Natural killer cell (primary cell): ENCODE measurements around the gene ELOVL3. TPM values are rescaled to one million over a fixed set of nuclear protein-coding genes. Genes with fewer than 3 reads are reported as not detected.
"Not testable (repeated sequence)": the region's sequence is repeated elsewhere in the genome, so short reads cannot be mapped to it uniquely, and the experiment has no call there.

Experiments
- ATAC-seq, 3 donors: fragments of 150-1000 bp in 2 of 3; fragments of 200-7000 bp in 1 of 3; cut with Tn5 transposase; 1 replicate in 1 of 3; 2 replicates in 2 of 3; pipeline ENCODE4 v1.10.0; 2021; ENCODE audit warnings: mild to moderate bottlenecking in 2 of 3, moderate library complexity in 2 of 3
- DNase-seq, 2 donors: peaks; one replicate each; pipeline versions ENCODE4 v3.0.0 to v3.0.0-alpha.2; 2013 to 2021; ENCODE audit warnings: mixed read lengths in 1 of 2
- H3K27ac ChIP-seq: one replicate; pipeline ENCODE4 v1.5.1; 2013; ENCODE audit warnings: mild to moderate bottlenecking, low read length
- H3K27me3 ChIP-seq: one replicate; pipeline ENCODE4 v1.6.1; 2013; ENCODE audit warnings: low read length; ENCODE audit not compliant: control insufficient read depth, insufficient read depth
- H3K36me3 ChIP-seq: one replicate; pipeline ENCODE4 v1.6.1; 2013; ENCODE audit warnings: low read length; ENCODE audit not compliant: control insufficient read depth, insufficient read depth
- H3K4me1 ChIP-seq: one replicate; pipeline ENCODE4 v1.6.1; 2013; ENCODE audit warnings: low read length; ENCODE audit not compliant: control insufficient read depth, insufficient read depth
- H3K4me3 ChIP-seq: one replicate; pipeline ENCODE4 v1.5.1; 2013; ENCODE audit warnings: low read length
- H3K9me3 ChIP-seq: one replicate; pipeline ENCODE4 v1.6.1; 2013; ENCODE audit warnings: low read length; ENCODE audit not compliant: control insufficient read depth, insufficient read depth
- H3K27ac Mint-ChIP-seq, 2 donors: one replicate each; pipeline ENCODE4 v1.8.0; 2022; ENCODE audit warnings: mild to moderate bottlenecking in 2 of 2, mixed read lengths in 2 of 2, moderate library complexity in 1 of 2
- H3K27me3 Mint-ChIP-seq, 2 donors: one replicate each; pipeline ENCODE4 v1.8.0; 2022; ENCODE audit warnings: low read depth in 2 of 2, mixed read lengths in 2 of 2
- H3K36me3 Mint-ChIP-seq: one replicate; pipeline ENCODE4 v1.8.0; 2022; ENCODE audit warnings: mixed read lengths
- H3K4me1 Mint-ChIP-seq, 2 donors: one replicate each; pipeline ENCODE4 v1.8.0; 2022; ENCODE audit warnings: mixed read lengths in 2 of 2
- H3K4me3 Mint-ChIP-seq: one replicate; pipeline ENCODE4 v1.8.0; 2022; ENCODE audit warnings: mild to moderate bottlenecking, moderate library complexity, mixed read lengths
- H3K9me3 Mint-ChIP-seq, 2 donors: one replicate each; pipeline ENCODE4 v1.8.0; 2022; ENCODE audit warnings: mixed read lengths in 2 of 2
- whole genome bisulfite sequencing: methylation state at CpG from one replicate; pipeline ENCODE4 v1.1.7; 2013; ENCODE audit warnings: missing lambda C conversion rate; ENCODE audit not compliant: insufficient coverage; 5-methylcytosine and 5-hydroxymethylcytosine counted together
- intact Hi-C: fragments of 100-400 bp; cut with micrococcal nuclease; formaldehyde crosslinking; loops from one replicate; pipeline ENCODE4 v1.14.2; 2022
- total RNA-seq, 4 donors: library from RNA; stranded (reverse); fragments of 120-200 nt in 1 of 4; gene quantifications; one replicate each; pipeline versions ENCODE4 v1.2.3 to v1.2.4, GENCODE V29; 2013 to 2022
- TF ChIP-seq, protein P1 (sequence below): fragments of 200-600 bp; IDR thresholded peaks from one replicate; pipeline ENCODE4 v1.8.0; 2022; ENCODE audit warnings: antibody characterized with exemption

Gene ELOVL3
- total RNA-seq, 3 donors from 2014 or later (not counting 1 experiment from before 2014, with no cell fraction given): not detected

DNA sequence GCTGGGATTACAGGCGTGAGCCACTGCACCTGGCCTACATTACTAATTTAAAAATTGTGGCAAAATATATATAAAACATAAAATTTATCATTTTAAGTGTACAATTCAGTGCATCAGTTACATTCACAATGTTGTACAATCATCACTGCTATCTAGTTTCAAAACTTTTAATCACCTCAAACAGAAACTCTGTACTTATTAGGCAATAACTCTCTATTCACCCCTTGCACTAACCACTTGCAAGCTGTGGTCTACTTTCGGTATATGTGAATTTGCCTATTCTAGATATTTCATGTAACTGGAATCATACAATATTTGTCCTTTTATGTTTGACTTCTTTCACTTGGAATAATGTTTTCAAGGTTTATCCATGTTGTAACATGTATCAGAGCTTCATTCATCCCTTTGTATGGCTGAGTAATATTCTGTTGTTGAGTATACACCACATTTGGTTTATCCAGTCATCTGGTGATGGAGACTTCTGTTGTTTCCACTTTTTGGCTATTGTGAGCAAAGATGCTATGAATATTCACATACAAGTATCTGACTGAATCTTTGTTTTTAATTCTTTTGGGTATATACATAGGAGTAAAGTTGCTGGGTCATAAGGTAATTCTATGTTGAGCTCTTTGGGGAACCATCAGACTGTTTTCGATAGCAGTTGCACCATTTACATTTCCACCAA lies 14.3 kb upstream of the ELOVL3 start:
- Histone ChIP-seq H3K27ac (no peak overlapping the region), H3K27me3 (no peaks in the 10 kb centered on the region), H3K9me3 (no peaks in the 10 kb centered on the region), H3K36me3 (no peaks in the 10 kb centered on the region), H3K4me3 (no peak overlapping the region), H3K4me1 (no peaks in the 10 kb centered on the region)
- H3K36me3 Mint-ChIP-seq: no peaks in the 10 kb centered on the region
- intact Hi-C loops: no loop called here
- no peak overlapping the region for H3K27ac Mint-ChIP-seq
- no peak for DNase-seq
- 100% methylated on average over 1 of the region's 3 CpGs for WGBS
- TF ChIP-seq, protein P1, sequence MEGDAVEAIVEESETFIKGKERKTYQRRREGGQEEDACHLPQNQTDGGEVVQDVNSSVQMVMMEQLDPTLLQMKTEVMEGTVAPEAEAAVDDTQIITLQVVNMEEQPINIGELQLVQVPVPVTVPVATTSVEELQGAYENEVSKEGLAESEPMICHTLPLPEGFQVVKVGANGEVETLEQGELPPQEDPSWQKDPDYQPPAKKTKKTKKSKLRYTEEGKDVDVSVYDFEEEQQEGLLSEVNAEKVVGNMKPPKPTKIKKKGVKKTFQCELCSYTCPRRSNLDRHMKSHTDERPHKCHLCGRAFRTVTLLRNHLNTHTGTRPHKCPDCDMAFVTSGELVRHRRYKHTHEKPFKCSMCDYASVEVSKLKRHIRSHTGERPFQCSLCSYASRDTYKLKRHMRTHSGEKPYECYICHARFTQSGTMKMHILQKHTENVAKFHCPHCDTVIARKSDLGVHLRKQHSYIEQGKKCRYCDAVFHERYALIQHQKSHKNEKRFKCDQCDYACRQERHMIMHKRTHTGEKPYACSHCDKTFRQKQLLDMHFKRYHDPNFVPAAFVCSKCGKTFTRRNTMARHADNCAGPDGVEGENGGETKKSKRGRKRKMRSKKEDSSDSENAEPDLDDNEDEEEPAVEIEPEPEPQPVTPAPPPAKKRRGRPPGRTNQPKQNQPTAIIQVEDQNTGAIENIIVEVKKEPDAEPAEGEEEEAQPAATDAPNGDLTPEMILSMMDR: no peak
- H3K27me3 Mint-ChIP-seq: peaks cover 0 to 9% of the 10 kb centered on the region in 2 donors
- ATAC-seq: no peak
- no peak overlapping the region for H3K4me3 Mint-ChIP-seq
- no peaks in the 10 kb centered on the region for H3K4me1 Mint-ChIP-seq
- H3K9me3 Mint-ChIP-seq: no peaks in the 10 kb centered on the region

DNA sequence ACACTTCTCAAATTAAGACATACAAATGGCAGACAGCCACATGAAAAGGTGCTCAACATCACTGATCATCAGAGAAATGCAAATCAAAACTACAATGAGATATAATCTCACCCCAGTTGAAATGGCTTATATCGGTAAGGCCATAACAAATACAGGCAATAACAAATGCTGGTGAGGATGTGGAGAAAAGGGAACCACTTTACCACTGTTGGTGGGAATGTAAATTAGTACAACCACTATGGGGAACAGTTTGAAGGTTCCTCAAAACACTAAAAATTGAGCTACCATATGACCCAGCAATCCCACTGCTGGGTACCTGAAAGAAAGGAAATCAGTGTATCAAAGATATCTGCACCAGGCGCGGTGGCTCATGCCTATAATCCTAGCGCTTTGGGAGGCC lies 12.5 kb upstream of the ELOVL3 start:
- H3K27me3 ChIP-seq, DNase-seq, H3K27ac ChIP-seq, H3K36me3 Mint-ChIP-seq, H3K4me1 Mint-ChIP-seq, H3K9me3 ChIP-seq, H3K27ac Mint-ChIP-seq, H3K27me3 Mint-ChIP-seq, H3K9me3 Mint-ChIP-seq, H3K4me3 Mint-ChIP-seq, ATAC-seq, H3K36me3 ChIP-seq, H3K4me3 ChIP-seq, intact Hi-C loops, H3K4me1 ChIP-seq: not testable (repeated sequence)
- 71% methylated on average over 3 of the region's 4 CpGs for WGBS

GRCh38 chr10:102219370-102219769 lies 6.7 kb upstream of the ELOVL3 start:
- no peaks in the 10 kb centered on the region for H3K9me3 Mint-ChIP-seq
- ATAC-seq: no peak
- no peak for DNase-seq
- Histone ChIP-seq H3K27me3 (no peaks in the 10 kb centered on the region), H3K36me3 (no peaks in the 10 kb centered on the region), H3K27ac (no peak overlapping the region), H3K4me3 (no peak overlapping the region), H3K4me1 (no peaks in the 10 kb centered on the region), H3K9me3 (no peaks in the 10 kb centered on the region)
- intact Hi-C loops: no loop called here
- 90% methylated on average over 5 of the region's 5 CpGs for WGBS
- H3K36me3 Mint-ChIP-seq: no peaks in the 10 kb centered on the region
- peaks cover 14 to 16% of the 10 kb centered on the region in 2 donors for H3K27me3 Mint-ChIP-seq
- no peak overlapping the region for H3K27ac Mint-ChIP-seq
- H3K4me3 Mint-ChIP-seq: no peak overlapping the region
- TF ChIP-seq, protein P1: no peak
- H3K4me1 Mint-ChIP-seq: no peaks in the 10 kb centered on the region

GRCh38 chr10:102220612-102221011 lies 5.5 kb upstream of the ELOVL3 start:
- Mint-ChIP-seq H3K27me3 (peaks cover 14 to 16% of the 10 kb centered on the region in 2 donors), H3K4me3 (no peak overlapping the region), H3K27ac (no peak overlapping the region), H3K36me3 (no peaks in the 10 kb centered on the region), H3K4me1 (peaks cover under 1 to 1% of the 10 kb centered on the region in 2 donors), H3K9me3 (no peaks in the 10 kb centered on the region)
- no peaks in the 10 kb centered on the region for H3K9me3 ChIP-seq
- H3K27ac ChIP-seq: no peak overlapping the region
- no peak overlapping the region for H3K4me3 ChIP-seq
- H3K36me3 ChIP-seq: no peaks in the 10 kb centered on the region
- TF ChIP-seq, protein P1: no peak
- DNase-seq: no peak
- intact Hi-C loops: no loop called here
- no peak for ATAC-seq
- H3K27me3 ChIP-seq: no peaks in the 10 kb centered on the region
- peaks cover under 1% of the 10 kb centered on the region for H3K4me1 ChIP-seq
